ENCODE data around the gene TALDO1. TPM values are rescaled to one million over a fixed set of nuclear protein-coding genes. Genes with fewer than 3 reads are reported as not detected.
A peak's percentile ranks its signal among the peaks of the same experiment; 100 is the strongest.

TALDO1 gene
- total RNA-seq (2021) (434 and 446 TPM in 2 replicates), Bru-seq, nascent RNA (percentile 89 among the genes with signal in this experiment), BruChase-seq, experiment 1, labeled RNA remaining after a 2-hour chase (percentile 82 among the genes with signal in this experiment), BruChase-seq, experiment 2, labeled RNA remaining after a 6-hour chase (percentile 88 among the genes with signal in this experiment)
- long read RNA-seq, transcript TALDO1-203 (8 exons, 1,231 nt), result minor isoform, 6 of 598 reads
- long read RNA-seq, transcript TALDO1-201 (8 exons, 1,346 nt), result major isoform, 535 of 598 reads
- long read RNA-seq, partial matches to known transcripts, result 17 of 598 reads
- long read RNA-seq, other reads (novel, unspliced or antisense), result 39 of 598 reads

- ChIA-PET POLR2A (ENCODE audit: unreplicated experiment) (interaction anchor here (0.6 to 0.7 kb wide), 5 partner anchors 8 to 378 kb away, joined by 3 to 6 read pairs (median 3); no protein-coding TSS in a partner anchor), CTCF (interaction anchor here (0.5 kb wide), 1 partner anchor 52 kb away, joined by 3 read pairs; the partner anchor contains the start of gene TMEM80)
- Histone ChIP-seq H3F3A (ENCODE audit: insufficient read depth, low read depth) (peaks cover 20% of the 10 kb centered on the region; the same call in 1 of the 2 replicates), H3K4me1 (replicated peaks; ENCODE audit: insufficient read depth) (peaks cover 11% of the 10 kb centered on the region), H3K27ac (peak within 1 kb of the TSS; percentile 96), H4K20me1 (ENCODE audit: insufficient read depth) (peaks cover 26% of the 10 kb centered on the region), H3K9me2 (ENCODE audit: insufficient read depth) (no peaks in the 10 kb centered on the region), H3K4me2 (peak within 1 kb of the TSS; percentile 96), H3K79me2 (ENCODE audit: low read depth) (peaks cover 51% of the 10 kb centered on the region), H3K27me3 (ENCODE audit: insufficient read depth, low read depth) (no peaks in the 10 kb centered on the region), H2AFZ (peak within 1 kb of the TSS; percentile 74; the same call in 1 of the 2 replicates), H3K9me3 (ENCODE audit: insufficient read depth, low read depth) (no peaks in the 10 kb centered on the region), H3K36me3 (ENCODE audit: low read depth) (no peaks in the 10 kb centered on the region), H3K4me3 (peak within 1 kb of the TSS; percentile 87)
- no peak for TF ChIP-seq EZH2 (IDR thresholded peaks at IDR 0.05; ENCODE audit: low read depth)
- TF ChIP-seq, protein P1, sequence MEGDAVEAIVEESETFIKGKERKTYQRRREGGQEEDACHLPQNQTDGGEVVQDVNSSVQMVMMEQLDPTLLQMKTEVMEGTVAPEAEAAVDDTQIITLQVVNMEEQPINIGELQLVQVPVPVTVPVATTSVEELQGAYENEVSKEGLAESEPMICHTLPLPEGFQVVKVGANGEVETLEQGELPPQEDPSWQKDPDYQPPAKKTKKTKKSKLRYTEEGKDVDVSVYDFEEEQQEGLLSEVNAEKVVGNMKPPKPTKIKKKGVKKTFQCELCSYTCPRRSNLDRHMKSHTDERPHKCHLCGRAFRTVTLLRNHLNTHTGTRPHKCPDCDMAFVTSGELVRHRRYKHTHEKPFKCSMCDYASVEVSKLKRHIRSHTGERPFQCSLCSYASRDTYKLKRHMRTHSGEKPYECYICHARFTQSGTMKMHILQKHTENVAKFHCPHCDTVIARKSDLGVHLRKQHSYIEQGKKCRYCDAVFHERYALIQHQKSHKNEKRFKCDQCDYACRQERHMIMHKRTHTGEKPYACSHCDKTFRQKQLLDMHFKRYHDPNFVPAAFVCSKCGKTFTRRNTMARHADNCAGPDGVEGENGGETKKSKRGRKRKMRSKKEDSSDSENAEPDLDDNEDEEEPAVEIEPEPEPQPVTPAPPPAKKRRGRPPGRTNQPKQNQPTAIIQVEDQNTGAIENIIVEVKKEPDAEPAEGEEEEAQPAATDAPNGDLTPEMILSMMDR (conservative IDR thresholded peaks at IDR 0.05), result no peak
- no TSS peak for BruUV-seq (replicated peaks)
- peak; percentile 65 to 89 for DNase-seq
- intact Hi-C loops (cut with micrococcal nuclease; ENCODE audit: unreplicated experiment), result loop anchor here (1.0 to 5.0 kb wide), 3 partner anchors 19 to 50 kb away; partner anchors contain the start of genes EPS8L2 and SLC25A22
Observed at GRCh38 chr11:747158-748006, at the start of gene TALDO1. Gene TALDO1 (plus strand): TSS chr11:747464. CDS start chr11:747482, 18 bp downstream.

DNA sequence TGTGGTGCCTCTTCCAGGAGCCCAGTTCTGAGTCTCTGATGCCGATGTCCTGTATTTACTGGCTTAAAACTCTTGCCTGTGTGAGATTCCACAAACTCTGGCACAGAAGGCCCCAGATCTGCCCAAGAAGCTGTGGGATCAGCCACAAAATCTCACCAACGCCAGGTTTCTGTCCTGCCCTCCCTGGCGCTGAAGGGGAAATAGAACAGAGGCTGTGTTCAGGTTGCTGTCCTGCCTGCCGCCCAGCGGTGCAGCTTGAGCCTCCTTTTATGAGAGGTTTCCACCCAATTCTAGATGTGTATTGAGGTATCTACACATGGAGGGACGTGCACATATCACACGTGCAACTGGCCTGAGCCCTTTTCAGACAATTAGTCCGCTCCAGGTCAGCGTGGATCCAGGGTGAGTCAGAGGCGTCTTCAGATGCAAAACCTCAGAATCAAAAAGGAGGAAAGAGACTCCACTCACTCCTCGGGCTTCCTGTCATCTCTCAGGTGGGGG is 49.4 kb upstream of the TALDO1 start:
- Histone ChIP-seq H2AFZ (no peak overlapping the region), H3K4me2 (peak overlapping the region; percentile 72), H3K36me3 (ENCODE audit: low read depth) (no peaks in the 10 kb centered on the region), H3K79me2 (ENCODE audit: low read depth) (peaks cover 34% of the 10 kb centered on the region), H3F3A (ENCODE audit: insufficient read depth, low read depth) (no peaks in the 10 kb centered on the region; the same call in 1 of the 2 replicates), H3K4me3 (no peak overlapping the region), H3K9me2 (ENCODE audit: insufficient read depth) (no peaks in the 10 kb centered on the region), H3K4me1 (replicated peaks; ENCODE audit: insufficient read depth) (peaks cover 25% of the 10 kb centered on the region; the same call in 1 of the 2 replicates), H4K20me1 (ENCODE audit: insufficient read depth) (no peaks in the 10 kb centered on the region; the same call in 1 of the 2 replicates), H3K9me3 (ENCODE audit: insufficient read depth, low read depth) (no peaks in the 10 kb centered on the region), H3K27me3 (ENCODE audit: insufficient read depth, low read depth) (no peaks in the 10 kb centered on the region), H3K27ac (peak overlapping the region; percentile 46)
- no TSS peak for BruUV-seq (replicated peaks)
- POLR2A ChIA-PET (ENCODE audit: unreplicated experiment), result interaction anchor here (0.5 to 0.6 kb wide), 3 partner anchors 33 to 51 kb away, joined by 3 to 7 read pairs (median 3); no protein-coding TSS in a partner anchor
- CTCF ChIA-PET, result no interaction called here
- TF ChIP-seq EZH2 (IDR thresholded peaks at IDR 0.05; ENCODE audit: low read depth), result no peak
- peak in 1 of 2 experiments; percentile 31 for DNase-seq
- intact Hi-C loops (cut with micrococcal nuclease; ENCODE audit: unreplicated experiment), result loop anchor here (1.0 to 2.0 kb wide), 2 partner anchors 9 to 29 kb away; no protein-coding TSS in a partner anchor

- no peak for TF ChIP-seq EZH2 (IDR thresholded peaks at IDR 0.05; ENCODE audit: low read depth)
- H3K4me2 ChIP-seq, result no peak overlapping the region
- intact Hi-C loops (cut with micrococcal nuclease; ENCODE audit: unreplicated experiment), result loop anchor here (1.0 kb wide), 1 partner anchor 9 kb away; no protein-coding TSS in a partner anchor
- H3K36me3 ChIP-seq (ENCODE audit: low read depth), result no peaks in the 10 kb centered on the region
- H3K27ac ChIP-seq, result no peak overlapping the region
- DNase-seq, result no peak
- H3F3A ChIP-seq (ENCODE audit: insufficient read depth, low read depth), result no peaks in the 10 kb centered on the region; the same call in 1 of the 2 replicates
- H3K27me3 ChIP-seq (ENCODE audit: insufficient read depth, low read depth), result no peaks in the 10 kb centered on the region
- no peaks in the 10 kb centered on the region for H3K9me2 ChIP-seq (ENCODE audit: insufficient read depth)
- ChIA-PET CTCF (no interaction called here), POLR2A (ENCODE audit: unreplicated experiment) (interaction anchor here (0.6 kb wide), 2 partner anchors 47 to 83 kb away, joined by 3 to 4 read pairs; partner anchors contain the start of gene IRF7)
- no TSS peak for BruUV-seq (replicated peaks)
- H2AFZ ChIP-seq, result no peak overlapping the region
- peaks cover 26% of the 10 kb centered on the region for H3K79me2 ChIP-seq (ENCODE audit: low read depth)
- no peaks in the 10 kb centered on the region for H3K9me3 ChIP-seq (ENCODE audit: insufficient read depth, low read depth)
- H3K4me3 ChIP-seq, result no peak overlapping the region
- H3K4me1 ChIP-seq (replicated peaks; ENCODE audit: insufficient read depth), result peaks cover 18% of the 10 kb centered on the region; the same call in 1 of the 2 replicates
- H4K20me1 ChIP-seq (ENCODE audit: insufficient read depth), result no peaks in the 10 kb centered on the region
Observed at GRCh38 chr11:698493-699115, 48.7 kb upstream of the TALDO1 start.

Measured in PC-9 (cell line).